ENCODE data around the gene CYB5R4. TPM values are rescaled to one million over a fixed set of nuclear protein-coding genes. Genes with fewer than 3 reads are reported as not detected.

Gene CYB5R4
- polyA plus RNA-seq, 3 donors: 6.1 to 10.3 (median 8.1) TPM

DNA sequence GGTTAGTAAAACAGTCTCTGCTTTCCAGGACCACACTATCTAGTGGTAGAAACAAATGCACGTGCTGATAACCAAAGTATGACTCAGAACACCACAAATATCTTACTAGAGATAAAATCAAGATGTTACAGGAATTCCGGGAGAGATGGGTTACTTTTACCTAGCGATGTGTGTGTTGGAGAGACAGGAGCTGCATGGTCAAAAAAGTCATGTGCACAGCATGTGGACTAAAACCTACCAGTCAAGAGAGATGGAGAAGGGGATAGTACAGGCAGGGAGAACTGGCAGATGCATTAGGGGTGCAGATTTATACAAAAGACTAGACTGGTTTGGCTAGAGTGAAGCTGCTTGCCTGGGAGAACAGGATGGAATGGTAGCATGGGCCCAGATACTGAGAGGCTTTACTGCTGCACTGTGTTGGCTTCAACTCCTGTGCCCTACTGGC lies 98.8 kb downstream of the CYB5R4 start:
- no peak for DNase-seq (ENCODE audit: extremely low read depth in 1 of 11, low read depth in 9 of 11, low spot score in 4 of 11)

DNA sequence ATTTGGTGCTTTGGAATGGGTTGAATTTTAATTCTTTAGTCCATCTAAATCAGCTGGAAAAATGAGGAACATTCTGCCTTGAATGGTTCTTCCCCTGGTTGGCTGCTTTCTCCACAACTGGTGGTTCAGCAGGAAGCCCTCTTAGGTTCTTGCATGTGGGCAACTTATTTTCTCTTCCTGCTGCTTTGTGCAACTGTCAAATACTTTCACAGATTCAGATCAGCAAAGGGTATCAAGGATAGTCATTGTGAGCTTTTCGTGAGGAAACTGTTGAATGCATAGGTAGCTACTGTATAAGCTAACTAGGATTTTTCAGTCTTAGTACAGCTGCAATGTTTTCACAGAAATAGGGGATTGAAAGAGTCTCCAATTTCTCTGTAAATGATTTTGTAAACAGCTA lies 101.2 kb downstream of the CYB5R4 start:
- no peak for DNase-seq (ENCODE audit: extremely low read depth in 1 of 11, low read depth in 9 of 11, low spot score in 4 of 11)

DNA sequence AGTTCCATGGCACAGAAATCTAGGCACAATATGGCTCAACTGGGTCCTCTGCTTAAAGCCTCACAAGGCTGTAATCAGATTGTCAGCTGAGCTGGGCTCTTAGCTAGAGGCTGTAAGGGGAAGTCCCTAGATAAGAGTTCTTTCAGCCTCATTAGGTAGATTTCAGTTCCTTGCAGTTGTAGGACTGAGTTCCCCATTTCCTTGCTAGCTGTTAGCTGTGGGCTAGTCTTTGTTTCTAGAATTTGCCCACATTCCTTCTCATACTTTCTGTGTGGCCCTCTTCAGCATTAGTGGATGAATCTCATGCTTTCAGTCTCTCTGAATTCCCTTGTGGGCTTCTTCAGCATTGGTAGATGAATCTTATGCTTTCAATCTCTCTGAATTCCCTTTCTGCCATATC lies 103.1 kb downstream of the CYB5R4 start:
- no peak for DNase-seq (ENCODE audit: extremely low read depth in 1 of 11, low read depth in 9 of 11, low spot score in 4 of 11)

DNA sequence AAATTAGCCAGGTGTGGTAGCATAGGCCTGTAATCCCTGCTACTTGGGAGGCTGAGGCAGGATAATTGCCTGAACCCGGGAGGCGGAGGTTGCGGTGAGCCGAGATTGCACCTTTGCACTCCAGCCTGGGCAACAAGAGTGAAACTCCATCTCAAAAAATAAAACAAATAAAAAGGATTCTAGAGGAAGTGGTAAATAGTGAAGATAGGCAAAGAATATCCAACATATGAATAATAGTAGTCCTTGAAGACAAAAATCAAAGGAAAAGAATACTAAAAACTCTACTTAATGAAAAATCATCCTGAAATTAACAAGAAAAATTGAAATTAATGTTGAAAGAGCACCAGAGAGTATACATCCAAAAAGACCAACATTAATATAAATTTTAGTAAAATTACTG lies 107.0 kb downstream of the CYB5R4 start:
- no peak for DNase-seq (ENCODE audit: extremely low read depth in 1 of 11, low read depth in 9 of 11, low spot score in 4 of 11)

DNA sequence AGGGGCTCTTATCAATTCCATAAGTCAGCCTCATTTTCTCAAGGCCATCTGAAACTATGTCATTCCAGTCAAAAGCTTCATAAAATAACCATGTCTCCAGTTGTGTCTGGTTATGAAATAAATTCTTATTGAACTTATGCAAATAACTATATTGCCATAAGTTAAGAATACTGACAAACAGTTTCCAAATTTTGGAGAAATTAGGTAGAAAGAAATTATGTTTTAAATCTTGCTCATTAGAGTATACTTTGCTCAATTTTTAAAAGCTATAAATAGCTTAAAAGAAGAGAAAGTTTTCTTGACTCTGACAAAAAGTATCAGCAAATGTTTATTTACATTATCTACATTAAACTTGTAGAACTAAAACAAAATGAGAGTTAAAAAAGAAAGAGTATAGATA lies 111.1 kb downstream of the CYB5R4 start:
- no peak for DNase-seq (ENCODE audit: extremely low read depth in 1 of 11, low read depth in 9 of 11, low spot score in 4 of 11)

DNA sequence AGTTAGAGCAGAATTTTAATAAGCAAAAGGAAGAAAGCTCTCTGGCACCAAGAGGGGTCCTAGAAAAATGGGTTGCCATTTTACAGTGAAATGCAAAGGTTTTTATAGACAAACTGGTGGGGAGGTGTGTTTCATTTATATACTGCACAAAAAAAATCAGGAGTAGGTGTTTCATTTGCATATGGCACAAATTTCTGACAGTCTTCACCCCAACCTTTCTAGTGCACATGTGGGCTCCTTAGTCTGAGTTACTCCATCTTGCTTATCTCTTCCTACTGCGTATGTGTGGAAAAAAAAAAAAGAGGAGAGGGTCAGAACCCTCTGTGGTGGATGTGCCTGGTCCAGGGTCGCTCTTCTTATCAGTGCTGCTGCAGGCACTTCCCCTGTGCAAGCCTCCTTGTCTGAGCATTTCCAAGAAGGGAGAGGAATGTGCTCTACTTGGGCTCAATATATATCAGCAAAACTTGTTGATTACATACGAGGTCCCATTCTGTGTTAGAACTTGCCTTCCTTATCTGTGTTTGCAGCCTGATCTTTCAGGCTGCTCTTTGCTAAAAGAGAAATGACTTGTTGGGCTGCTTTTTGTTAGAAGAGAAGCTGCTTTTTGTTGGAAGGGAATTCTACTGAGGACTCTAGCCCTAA lies 115.0 kb downstream of the CYB5R4 start:
- DNase-seq (ENCODE audit: extremely low read depth in 1 of 11, low read depth in 9 of 11, low spot score in 4 of 11): no peak

DNA sequence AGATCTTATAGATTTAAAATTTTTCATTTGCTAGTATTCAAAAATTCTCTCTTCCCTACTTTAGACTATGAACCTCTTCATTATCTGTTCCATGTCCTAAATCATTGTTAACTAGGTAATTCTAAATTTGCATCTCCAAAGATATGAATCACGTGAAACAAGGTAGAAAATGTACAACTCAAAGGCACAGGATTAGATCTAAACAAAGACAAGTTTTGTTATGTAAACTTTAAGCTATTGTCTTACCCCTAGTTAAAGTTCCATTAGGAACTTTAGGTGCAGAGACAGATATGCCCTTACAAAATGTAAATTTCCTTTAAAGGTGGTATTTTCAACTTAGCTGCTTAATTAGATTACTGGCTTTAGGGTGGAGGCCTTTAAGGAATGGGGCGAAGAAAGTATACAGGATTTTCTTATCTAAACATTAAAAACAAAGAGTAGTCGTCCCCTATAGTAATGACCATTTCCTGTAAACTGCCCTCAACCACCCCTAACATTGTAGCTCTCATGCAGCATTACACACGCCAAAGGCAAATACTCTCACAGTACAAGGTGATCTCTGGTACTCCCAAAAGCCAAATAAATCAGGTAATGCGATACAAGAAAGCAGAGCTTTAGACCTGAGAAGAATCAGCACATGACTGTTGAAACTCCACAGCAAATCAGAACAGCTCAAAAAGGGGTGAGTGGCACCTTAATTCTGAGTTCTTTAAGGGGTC lies 116.7 kb downstream of the CYB5R4 start:
- no peak for DNase-seq (ENCODE audit: extremely low read depth in 1 of 11, low read depth in 9 of 11, low spot score in 4 of 11)

DNA sequence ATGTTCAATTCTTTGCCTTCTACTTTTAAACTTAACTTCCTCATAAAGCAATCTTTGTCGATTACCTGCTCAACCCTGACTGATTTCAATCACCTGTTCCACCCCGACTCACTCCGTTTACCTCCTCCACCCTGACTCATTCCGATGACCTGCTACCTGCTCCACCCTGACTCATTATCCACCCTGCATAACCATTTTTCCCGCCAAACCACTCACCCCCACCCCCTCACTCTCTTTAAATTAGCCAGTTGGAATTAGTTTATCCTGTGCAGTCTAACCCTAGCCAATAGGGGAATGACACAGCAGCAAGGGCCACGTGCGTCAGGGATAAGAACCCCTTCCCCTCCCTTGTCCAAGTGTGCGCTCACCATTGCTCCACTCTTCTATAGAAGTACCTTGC lies 117.4 kb downstream of the CYB5R4 start:
- DNase-seq (ENCODE audit: extremely low read depth in 1 of 11, low read depth in 9 of 11, low spot score in 4 of 11): no peak

DNA sequence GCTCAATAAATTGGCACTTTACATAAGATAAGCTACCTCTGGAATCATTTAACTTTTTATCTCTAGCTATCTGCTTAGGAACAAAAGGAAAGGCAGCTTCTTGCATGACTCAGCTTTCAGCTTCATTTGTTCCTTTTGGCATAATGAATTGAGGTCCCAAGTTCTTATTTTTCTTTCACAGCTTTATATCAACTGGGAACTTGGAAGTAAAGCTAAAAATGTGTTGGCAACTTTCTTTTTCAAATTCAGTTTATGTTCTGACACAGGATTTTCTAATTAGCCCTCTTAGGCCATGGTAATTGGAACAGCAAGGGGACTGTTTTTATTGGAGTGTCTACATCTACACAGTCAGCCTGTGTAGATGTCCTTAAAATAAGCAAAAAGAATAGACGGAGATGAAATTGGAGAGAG lies 118.8 kb downstream of the CYB5R4 start:
- no peak for DNase-seq (ENCODE audit: extremely low read depth in 1 of 11, low read depth in 9 of 11, low spot score in 4 of 11)

DNA sequence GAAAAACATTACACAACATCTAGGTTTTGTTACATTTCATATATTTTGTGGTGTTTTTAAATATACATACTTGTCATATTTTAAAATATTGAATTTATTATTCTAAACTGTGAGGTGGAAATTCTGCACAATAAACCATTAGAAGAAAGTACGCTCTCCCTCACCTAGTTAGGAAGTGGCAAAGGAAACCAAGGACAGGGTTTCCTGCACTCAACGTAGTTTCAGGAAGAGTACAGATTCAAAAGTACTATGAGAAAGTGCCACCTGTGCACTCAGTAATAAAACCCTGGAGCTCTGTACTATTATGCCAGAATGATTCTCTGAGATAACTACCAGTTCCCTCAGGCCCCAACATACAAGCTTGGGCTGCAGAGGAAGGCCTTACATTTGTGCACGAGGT lies 119.5 kb downstream of the CYB5R4 start:
- no peak for DNase-seq (ENCODE audit: extremely low read depth in 1 of 11, low read depth in 9 of 11, low spot score in 4 of 11)

DNA sequence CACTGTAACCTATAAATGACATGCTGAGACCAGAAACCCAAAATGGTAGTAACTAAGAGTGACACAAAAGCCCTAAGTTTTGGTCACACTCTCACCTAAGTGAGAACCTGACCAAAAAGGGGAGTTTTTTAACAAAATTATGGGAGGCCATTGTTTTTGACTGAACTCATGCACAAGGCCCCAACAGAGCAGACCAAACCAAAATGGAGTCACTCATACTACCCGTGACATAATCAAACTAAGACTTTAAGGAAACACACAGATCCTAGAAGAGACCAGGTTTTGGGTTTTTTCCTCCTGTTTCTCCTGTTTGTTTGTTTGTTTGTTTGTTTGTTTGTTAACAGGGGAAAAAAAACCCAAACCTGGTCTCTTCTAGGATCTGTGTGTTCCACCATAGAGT lies 124.9 kb downstream of the CYB5R4 start:
- DNase-seq (ENCODE audit: extremely low read depth in 1 of 11, low read depth in 9 of 11, low spot score in 4 of 11): no peak

DNA sequence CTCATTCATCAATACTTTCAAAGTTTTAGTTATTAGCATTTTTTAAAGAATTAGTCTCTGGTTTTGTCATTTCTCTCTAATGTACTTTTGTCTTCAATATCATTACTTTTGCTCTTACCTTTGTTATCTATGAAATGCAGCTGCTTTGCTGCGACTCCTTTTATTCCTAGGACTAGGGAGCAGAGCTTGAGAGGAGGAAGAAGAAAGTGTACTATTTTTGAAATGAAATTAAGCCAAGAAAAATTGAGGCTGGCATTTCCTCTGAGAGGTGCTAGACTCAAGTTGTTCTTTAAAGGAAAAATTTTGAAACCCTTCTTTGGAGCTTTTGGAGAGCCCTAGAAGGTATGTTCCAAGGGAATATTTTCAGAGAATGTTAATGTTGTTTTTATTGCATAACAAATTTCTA lies 125.8 kb downstream of the CYB5R4 start:
- DNase-seq (ENCODE audit: extremely low read depth in 1 of 11, low read depth in 9 of 11, low spot score in 4 of 11): no peak

DNA sequence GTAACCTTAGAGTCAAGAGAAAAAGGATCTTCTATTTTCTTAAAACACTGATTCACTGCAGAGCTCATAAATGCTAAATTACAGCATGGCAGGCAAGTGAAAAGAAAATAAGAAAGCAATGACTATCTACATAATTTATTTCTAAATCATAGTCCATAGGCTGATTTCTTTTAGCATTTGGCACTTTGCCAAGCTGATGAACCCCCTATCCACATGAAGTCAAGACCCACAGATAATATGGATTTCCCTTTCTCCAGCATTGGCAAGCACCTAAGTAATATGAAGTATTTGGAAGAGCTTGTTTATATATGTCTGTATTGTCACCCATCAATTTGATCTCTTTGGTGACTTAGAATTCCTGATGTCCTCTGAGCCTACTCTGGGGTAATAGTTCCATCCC lies 126.2 kb downstream of the CYB5R4 start:
- DNase-seq (ENCODE audit: extremely low read depth in 1 of 11, low read depth in 9 of 11, low spot score in 4 of 11): no peak

DNA sequence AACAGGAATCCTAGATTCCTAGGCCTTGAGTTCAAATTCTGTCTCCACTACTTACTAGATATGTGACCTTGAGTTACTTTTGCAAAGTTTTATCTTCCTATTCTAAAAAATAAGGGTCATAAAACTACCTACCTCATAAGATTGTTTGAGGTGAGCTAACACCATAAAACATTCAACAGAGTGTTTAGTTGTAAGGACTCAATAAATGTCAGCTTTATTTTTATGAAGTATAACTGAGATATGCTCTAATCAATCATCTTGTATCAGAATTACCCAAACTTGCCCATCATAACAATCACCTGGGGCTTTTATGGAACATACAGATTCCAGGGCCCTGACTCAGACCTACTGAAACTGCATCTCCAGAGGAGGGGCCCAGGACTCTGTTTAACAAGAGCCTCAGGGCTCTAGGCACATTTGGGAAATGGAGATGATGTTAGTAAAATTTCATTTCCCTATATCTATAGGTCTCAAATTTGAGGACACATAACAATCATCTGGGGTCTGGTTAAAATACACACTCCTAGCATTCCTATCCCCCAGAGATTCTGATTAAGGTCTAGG lies 138.6 kb downstream of the CYB5R4 start:
- no peak for DNase-seq (ENCODE audit: extremely low read depth in 1 of 11, low read depth in 9 of 11, low spot score in 4 of 11)

DNA sequence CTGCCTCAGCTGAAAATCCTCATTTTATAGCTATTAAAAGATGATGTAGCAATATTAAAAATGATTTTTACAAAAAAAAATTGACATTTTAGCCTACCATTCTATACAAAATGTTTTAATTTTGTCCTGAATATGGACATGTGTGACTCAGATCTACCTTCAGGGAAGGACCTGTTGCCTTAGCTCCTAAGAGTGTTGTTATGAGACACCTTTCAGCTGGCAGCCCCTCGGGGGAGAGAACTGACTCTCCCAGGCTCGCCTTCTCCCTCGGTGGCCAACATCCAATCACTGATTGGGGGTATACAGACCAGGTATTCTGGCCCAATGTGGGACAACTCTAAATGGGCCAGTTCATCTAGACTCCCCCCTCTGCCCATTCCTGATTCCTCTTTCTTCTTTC lies 141.6 kb downstream of the CYB5R4 start:
- DNase-seq (ENCODE audit: extremely low read depth in 1 of 11, low read depth in 9 of 11, low spot score in 4 of 11): no peak

DNA sequence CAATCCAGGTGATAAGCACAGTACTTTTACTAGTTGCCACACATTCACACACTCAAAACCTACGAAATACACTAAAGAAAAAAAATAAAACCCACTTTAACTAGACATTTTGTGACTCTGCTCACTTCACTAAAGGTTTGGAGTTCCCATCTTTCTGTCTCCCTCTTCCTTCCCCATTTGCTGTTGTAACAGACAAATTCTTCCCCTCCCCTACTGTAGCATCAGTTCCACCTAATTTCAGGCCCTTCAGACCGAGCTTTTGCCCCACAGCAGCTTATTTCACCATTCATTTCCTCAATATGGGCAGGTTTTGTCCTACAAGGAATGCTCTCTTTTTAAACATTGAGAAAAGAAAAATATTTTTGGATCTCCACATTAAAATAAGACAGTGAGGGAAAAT lies 142.7 kb downstream of the CYB5R4 start:
- DNase-seq (ENCODE audit: extremely low read depth in 1 of 11, low read depth in 9 of 11, low spot score in 4 of 11): no peak

DNA sequence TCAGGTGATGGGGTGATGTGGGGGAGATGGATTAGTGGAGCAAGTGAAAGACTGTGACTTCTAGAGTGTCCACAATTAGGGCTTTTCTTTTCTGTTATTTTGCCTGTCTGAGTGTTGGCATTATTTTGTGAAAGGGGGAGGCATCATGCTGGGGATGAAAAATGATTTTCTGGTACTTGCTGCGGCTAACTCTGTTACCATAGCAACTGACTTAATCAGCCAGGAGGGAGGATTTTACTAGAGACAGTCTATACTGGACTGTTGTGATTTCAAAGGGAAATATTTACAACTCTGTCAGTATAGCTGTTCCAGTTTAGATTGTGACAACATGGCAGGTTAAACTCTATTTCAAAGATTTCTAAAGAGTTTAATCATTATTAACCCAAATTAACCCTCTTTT lies 143.6 kb downstream of the CYB5R4 start:
- no peak for DNase-seq (ENCODE audit: extremely low read depth in 1 of 11, low read depth in 9 of 11, low spot score in 4 of 11)

DNA sequence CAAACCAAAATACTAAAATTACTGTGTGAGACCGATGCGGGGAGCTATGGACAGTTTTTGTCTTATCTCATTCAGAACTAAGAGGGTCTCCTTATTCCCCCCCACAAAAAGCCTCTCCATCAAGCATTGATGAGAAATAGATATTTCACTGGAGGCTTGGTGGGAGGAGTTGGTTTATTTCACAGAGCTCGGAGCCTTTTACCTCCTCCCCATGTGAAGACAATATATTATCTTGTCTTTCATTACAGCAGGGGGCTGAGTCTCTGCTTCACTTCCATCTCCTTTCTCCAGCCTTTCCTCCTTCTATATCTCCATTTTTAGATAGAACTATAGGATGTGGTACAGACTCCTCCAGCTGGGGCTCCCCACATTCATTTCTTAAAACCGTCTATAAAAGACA lies 144.2 kb downstream of the CYB5R4 start:
- no peak for DNase-seq (ENCODE audit: extremely low read depth in 1 of 11, low read depth in 9 of 11, low spot score in 4 of 11)

DNA sequence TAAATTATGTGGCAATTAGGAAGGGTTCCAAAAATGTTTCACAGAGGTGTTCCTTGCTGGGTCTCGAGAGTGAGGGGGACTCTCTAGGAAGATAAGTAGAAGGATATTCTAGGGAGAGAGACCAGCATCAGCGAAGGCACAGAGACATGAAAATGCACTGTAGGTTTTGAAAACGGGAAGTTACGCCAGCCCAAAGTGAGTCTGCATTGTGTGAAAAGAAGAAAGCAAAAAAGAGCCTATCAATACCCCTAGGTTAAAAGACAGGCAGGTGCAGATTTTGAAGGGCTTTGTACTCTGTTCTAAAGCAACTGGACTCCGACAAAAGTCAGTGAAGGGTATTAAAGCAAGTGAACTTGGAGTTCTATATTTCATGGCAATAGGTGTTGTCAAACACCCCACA lies 148.4 kb downstream of the CYB5R4 start:
- no peak for DNase-seq (ENCODE audit: extremely low read depth in 1 of 11, low read depth in 9 of 11, low spot score in 4 of 11)

DNA sequence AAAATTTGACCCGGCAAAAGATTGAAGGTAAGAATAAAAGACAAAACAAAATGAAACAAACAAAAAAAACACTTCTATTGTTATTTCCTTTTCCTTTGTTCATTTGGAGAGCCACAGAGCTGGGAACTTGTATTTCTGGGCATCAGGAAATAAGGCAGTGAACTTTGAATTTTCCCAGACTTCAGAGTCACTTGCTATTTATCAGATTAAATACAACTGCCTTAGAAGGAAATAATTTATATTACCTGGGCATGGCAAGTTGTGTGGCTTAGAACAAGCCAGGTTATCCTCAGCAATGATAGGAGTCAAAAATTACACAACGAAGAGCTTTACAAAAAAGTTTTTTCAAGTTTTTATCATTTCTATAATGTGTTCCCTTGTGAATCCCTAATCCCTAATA lies 153.9 kb downstream of the CYB5R4 start:
- DNase-seq (ENCODE audit: extremely low read depth in 1 of 11, low read depth in 9 of 11, low spot score in 4 of 11): no peak

DNA sequence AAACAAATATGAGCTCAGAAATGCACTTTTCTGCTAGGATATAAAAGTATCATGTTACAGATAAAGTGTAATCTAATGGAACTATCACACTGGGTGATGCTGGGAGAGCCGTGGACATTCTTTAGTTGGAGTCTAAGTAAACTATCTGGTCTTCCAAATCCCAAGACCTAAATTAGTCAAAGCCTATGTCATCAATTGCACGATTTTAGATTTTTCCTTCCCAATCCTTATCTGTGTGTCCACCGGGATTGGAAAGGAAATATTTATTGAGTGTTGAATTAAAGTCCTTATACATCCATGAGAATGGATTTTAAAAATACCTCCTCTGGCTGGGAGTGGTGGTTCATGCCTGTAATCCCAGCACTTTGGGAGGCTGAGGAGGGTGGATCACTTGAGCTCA lies 154.4 kb downstream of the CYB5R4 start:
- DNase-seq (ENCODE audit: extremely low read depth in 1 of 11, low read depth in 9 of 11, low spot score in 4 of 11): no peak
